HG03342 (cell line): Measurements from ENCODE around the gene MSH5.

Source experiments
- ATAC-seq: cut with Tn5 transposase; IDR thresholded peaks from one replicate; pipeline ENCODE4 v1.9.1; 2021; ENCODE audit warnings: mild to moderate bottlenecking, moderate library complexity; ENCODE audit not compliant: unreplicated experiment

The MSH5 gene

GRCh38 chr6:31728767-31729514 lies 10.9 kb upstream of the MSH5 start, which contains the start of gene DDAH2:
Gene DDAH2, minus strand, starts transcription at chr6:31729299. Its CDS starts 138 bp downstream, at chr6:31729161.
- ATAC-seq, result peak; percentile 19

- ATAC-seq, result peak; percentile 42
Measured at GRCh38 chr6:31729515-31729978, 10.3 kb upstream of the MSH5 start.

GRCh38 chr6:31729979-31730630 lies 9.7 kb upstream of the MSH5 start:
- peak; percentile 31 for ATAC-seq

GRCh38 chr6:31730631-31731086 lies 9.1 kb upstream of the MSH5 start:
- ATAC-seq, result no peak

- no peak for ATAC-seq
Measured at GRCh38 chr6:31732029-31732428, 7.8 kb upstream of the MSH5 start.

- ATAC-seq, result no peak
Measured at GRCh38 chr6:31733734-31734133, 6.1 kb upstream of the MSH5 start.

- no peak for ATAC-seq
Measured at GRCh38 chr6:31734247-31734820, 5.5 kb upstream of the MSH5 start.

GRCh38 chr6:31734821-31735406 lies 4.9 kb upstream of the MSH5 start:
- ATAC-seq, result peak; percentile 22

GRCh38 chr6:31736021-31736767 lies 3.6 kb upstream of the MSH5 start, which contains the start of gene CLIC1:
Gene CLIC1, minus strand, starts transcription at chr6:31736530. Its CDS starts 230 bp downstream, at chr6:31736300.
- no peak for ATAC-seq

- no peak for ATAC-seq
Measured at GRCh38 chr6:31736768-31737314, 3.0 kb upstream of the MSH5 start.

- ATAC-seq, result no peak
Measured at GRCh38 chr6:31737315-31737990, 2.4 kb upstream of the MSH5 start.

- no peak for ATAC-seq
Measured at GRCh38 chr6:31737991-31738979, 1.5 kb upstream of the MSH5 start.

- peak; percentile 1 for ATAC-seq
Measured at GRCh38 chr6:31740397-31741223, 805 bp downstream of the MSH5 start.

- no peak for ATAC-seq
Measured at GRCh38 chr6:31741815-31742214, 2.0 kb downstream of the MSH5 start.

GRCh38 chr6:31742894-31743293 lies 3.1 kb downstream of the MSH5 start:
- ATAC-seq, result no peak

- no peak for ATAC-seq
Measured at GRCh38 chr6:31744422-31744821, 4.6 kb downstream of the MSH5 start.

GRCh38 chr6:31749301-31750036 lies 9.7 kb downstream of the MSH5 start:
- no peak for ATAC-seq
